HG03066 (cell line): ENCODE measurements around the gene ARID5B.

Source experiments
- ATAC-seq: cut with Tn5 transposase; IDR thresholded peaks from one replicate; pipeline ENCODE4 v1.9.1; 2021; ENCODE audit warnings: low read depth; ENCODE audit not compliant: unreplicated experiment

The ARID5B gene

GRCh38 chr10:61933859-61934555, 32.5 kb downstream of the ARID5B start:
- ATAC-seq, result no peak

GRCh38 chr10:61935077-61935476, 33.6 kb downstream of the ARID5B start:
- no peak for ATAC-seq

GRCh38 chr10:61936770-61937169, 35.3 kb downstream of the ARID5B start:
- ATAC-seq, result no peak

GRCh38 chr10:61937631-61938351, 36.3 kb downstream of the ARID5B start:
- no peak for ATAC-seq

- no peak for ATAC-seq
These were observed 38.4 kb downstream of the ARID5B start for GRCh38 chr10:61939902-61940301.

GRCh38 chr10:61941202-61941681, 39.7 kb downstream of the ARID5B start:
- ATAC-seq, result no peak

- ATAC-seq, result no peak
These were observed 41.3 kb downstream of the ARID5B start for GRCh38 chr10:61942604-61943461.

GRCh38 chr10:61943674-61944378, 42.3 kb downstream of the ARID5B start:
- no peak for ATAC-seq

GRCh38 chr10:61944410-61945147, 43.1 kb downstream of the ARID5B start:
- no peak for ATAC-seq

- no peak for ATAC-seq
These were observed 48.2 kb downstream of the ARID5B start for GRCh38 chr10:61949687-61950086.

- no peak for ATAC-seq
These were observed 49.1 kb downstream of the ARID5B start for GRCh38 chr10:61950449-61951143.

- no peak for ATAC-seq
These were observed 49.6 kb downstream of the ARID5B start for GRCh38 chr10:61951144-61951483.

GRCh38 chr10:61952028-61952674, 50.7 kb downstream of the ARID5B start:
- no peak for ATAC-seq

- ATAC-seq, result no peak
These were observed 51.7 kb downstream of the ARID5B start for GRCh38 chr10:61953183-61953582.

- ATAC-seq, result no peak
These were observed 56.3 kb downstream of the ARID5B start for GRCh38 chr10:61957806-61958205.

- ATAC-seq, result no peak
These were observed 56.8 kb downstream of the ARID5B start for GRCh38 chr10:61958311-61958710.

GRCh38 chr10:61958805-61959204, 57.3 kb downstream of the ARID5B start:
- no peak for ATAC-seq

GRCh38 chr10:61959814-61960213, 58.3 kb downstream of the ARID5B start:
- no peak for ATAC-seq
